IMR-90 (cell line): ENCODE results near the gene HSD17B14. TPM values are rescaled to one million over a fixed set of nuclear protein-coding genes. Genes with fewer than 3 reads are reported as not detected.
A peak's percentile ranks its signal among the peaks of the same experiment; 100 is the strongest.

Source experiments
- ATAC-seq: fragments of 200-7000 bp; cut with Tn5 transposase; 2 replicates; pipeline ENCODE4 v1.9.1; 2020; ENCODE audit warnings: low read depth, mild to moderate bottlenecking, moderate library complexity
- BruUV-seq: library from RNA; stranded (reverse); fragments of 400-500 nt; replicated peaks from 2 replicates; lab custom pipeline; 2021; lab: Mats Ljungman, UMichigan
- CTCF ChIA-PET: fragments of 300-600 bp; formaldehyde crosslinking; extraction: SDS; loops from one replicate; lab custom pipeline; 2021; ENCODE audit warnings: antibody characterized with exemption; lab: Yijun Ruan, JAX
- POLR2A ChIA-PET: fragments of 300-600 bp; sonication (Branson Sonifier 250); formaldehyde crosslinking; loops from one replicate; lab custom pipeline; 2022; ENCODE audit warnings: antibody characterized with exemption; ENCODE audit not compliant: unreplicated experiment; lab: Charles Lee
- DNase-seq: peaks from one replicate; pipeline ENCODE4 v3.0.0; 2013
- H2AFZ ChIP-seq: replicated peaks from 2 replicates; pipeline ENCODE3; 2013; ENCODE audit warnings: low read length, mild to moderate bottlenecking; ENCODE audit not compliant: poor library complexity
- H2AK5ac ChIP-seq: 2 replicates; pipeline ENCODE4 v1.6.1; 2013; ENCODE audit warnings: low read depth, low read length, inconsistent platforms
- H2AK9ac ChIP-seq: replicated peaks from 2 replicates; pipeline ENCODE3; 2013; ENCODE audit warnings: mild to moderate bottlenecking, low read depth, low read length, moderate library complexity; ENCODE audit not compliant: poor library complexity
- H2BK120ac ChIP-seq: 2 replicates; pipeline ENCODE4 v1.6.1; 2013; ENCODE audit warnings: low read depth, low read length, inconsistent platforms
- H2BK15ac ChIP-seq: 3 replicates; pipeline ENCODE4 v1.6.1; 2013; ENCODE audit warnings: low read depth, low read length, inconsistent platforms
- H2BK20ac ChIP-seq: 2 replicates; pipeline ENCODE4 v1.6.1; 2013; ENCODE audit warnings: low read depth, mild to moderate bottlenecking, inconsistent platforms, low read length, moderate library complexity
- H2BK5ac ChIP-seq: 2 replicates; pipeline ENCODE4 v1.6.1; 2013; ENCODE audit warnings: mild to moderate bottlenecking, low read depth, low read length, inconsistent platforms; ENCODE audit not compliant: poor library complexity, severe bottlenecking
- H3K14ac ChIP-seq: replicated peaks from 2 replicates; pipeline ENCODE4 v1.6.1; 2013; ENCODE audit warnings: low read depth, low read length, inconsistent platforms
- H3K18ac ChIP-seq: 2 replicates; pipeline ENCODE4 v1.6.1; 2013; ENCODE audit warnings: low read depth, low read length, control low read depth
- H3K23ac ChIP-seq: 2 replicates; pipeline ENCODE4 v1.6.1; 2013; ENCODE audit warnings: low read depth, low read length, inconsistent platforms
- H3K27ac ChIP-seq: 2 replicates; pipeline ENCODE4 v1.5.1; 2013; ENCODE audit warnings: mild to moderate bottlenecking, control low read depth, low read length; ENCODE audit not compliant: insufficient read depth
- H3K27me3 ChIP-seq: 2 replicates; pipeline ENCODE4 v1.6.1; 2013; ENCODE audit warnings: low read length; ENCODE audit not compliant: control insufficient read depth, insufficient read depth
- H3K36me3 ChIP-seq: 2 replicates; pipeline ENCODE4 v1.6.1; 2013; ENCODE audit warnings: low read length, mixed read lengths; ENCODE audit not compliant: control insufficient read depth, insufficient read depth
- H3K4ac ChIP-seq: 2 replicates; pipeline ENCODE4 v1.6.1; 2013; ENCODE audit warnings: low read depth, low read length, inconsistent platforms
- H3K4me1 ChIP-seq: 2 replicates; pipeline ENCODE4 v1.6.1; 2013; ENCODE audit warnings: low read length, mixed read lengths; ENCODE audit not compliant: control insufficient read depth, insufficient read depth
- H3K4me2 ChIP-seq: 2 replicates; pipeline ENCODE4 v1.6.1; 2013; ENCODE audit warnings: low read depth, mild to moderate bottlenecking, control low read depth, low read length, moderate library complexity
- H3K4me3 ChIP-seq: 2 replicates; pipeline ENCODE4 v1.5.1; 2013; ENCODE audit warnings: low read depth, mild to moderate bottlenecking, control low read depth, low read length, moderate library complexity; ENCODE audit not compliant: insufficient read depth
- H3K56ac ChIP-seq: 2 replicates; pipeline ENCODE4 v1.6.1; 2013; ENCODE audit warnings: low read length, inconsistent platforms; ENCODE audit not compliant: insufficient read depth; ENCODE audit errors: extremely low read depth
- H3K79me1 ChIP-seq, 2 experiments: 2 replicates each; pipeline ENCODE4 v1.6.1; 2013; ENCODE audit warnings: low read length in 2 of 2, inconsistent platforms in 1 of 2, low read depth in 1 of 2
- H3K9ac ChIP-seq: 2 replicates; pipeline ENCODE4 v1.6.1; 2013; ENCODE audit warnings: low read depth, low read length, control low read depth
- H3K9me1 ChIP-seq: 2 replicates; pipeline ENCODE4 v1.6.1; 2013; ENCODE audit warnings: low read length, inconsistent platforms; ENCODE audit not compliant: insufficient read depth
- H3K9me3 ChIP-seq: 2 replicates; pipeline ENCODE4 v1.6.1; 2013; ENCODE audit warnings: low read length; ENCODE audit not compliant: control insufficient read depth, insufficient read depth
- H4K20me1 ChIP-seq: 2 replicates; pipeline ENCODE4 v1.6.1; 2013; ENCODE audit warnings: low read length, inconsistent platforms; ENCODE audit not compliant: insufficient read depth
- H4K5ac ChIP-seq: 2 replicates; pipeline ENCODE4 v1.6.1; 2013; ENCODE audit warnings: mild to moderate bottlenecking, low read depth, low read length, control low read depth
- H4K8ac ChIP-seq, 2 experiments: 2 replicates each; pipeline ENCODE4 v1.6.1; 2013; ENCODE audit warnings: low read depth in 2 of 2, low read length in 2 of 2, control low read depth in 1 of 2, inconsistent platforms in 1 of 2
- H4K91ac ChIP-seq: 2 replicates; pipeline ENCODE4 v1.6.1; 2013; ENCODE audit warnings: low read depth, low read length, inconsistent platforms; ENCODE audit not compliant: insufficient read depth
- BHLHE40 ChIP-seq: fragments of 150-350 bp; IDR thresholded peaks from 2 replicates; pipeline ENCODE4 v1.6.1; 2016; ENCODE audit warnings: mild to moderate bottlenecking, low read depth, low read length
- CEBPB ChIP-seq: IDR thresholded peaks from 2 replicates; pipeline ENCODE4 v1.6.1; 2012; ENCODE audit warnings: low read depth, low read length, improper control_type of control experiment
- CHD1 ChIP-seq: IDR thresholded peaks from 2 replicates; pipeline ENCODE4 v1.6.1; 2012; ENCODE audit warnings: low read depth, low read length, improper control_type of control experiment
- FOS ChIP-seq: fragments of 150-350 bp; IDR thresholded peaks from 2 replicates; pipeline ENCODE4 v1.6.1; 2016; ENCODE audit warnings: low read depth, low read length
- MAFK ChIP-seq: IDR thresholded peaks from 2 replicates; pipeline ENCODE4 v1.6.1; 2012; ENCODE audit warnings: low read depth, low read length, improper control_type of control experiment
- MAZ ChIP-seq: IDR thresholded peaks from 2 replicates; pipeline ENCODE4 v1.6.1; 2012; ENCODE audit warnings: low read depth, mild to moderate bottlenecking, low read length, improper control_type of control experiment, moderate library complexity, borderline replicate concordance
- MXI1 ChIP-seq: IDR thresholded peaks from 2 replicates; pipeline ENCODE4 v1.6.1; 2012; ENCODE audit warnings: low read depth, mild to moderate bottlenecking, low read length, moderate library complexity, borderline replicate concordance
- NFE2L2 ChIP-seq: fragments of 150-350 bp; IDR thresholded peaks from 2 replicates; pipeline ENCODE4 v1.6.1; 2016; ENCODE audit warnings: low read depth, mild to moderate bottlenecking, low read length
- POLR2A ChIP-seq: IDR thresholded peaks from 2 replicates; pipeline ENCODE4 v1.6.1; 2012; ENCODE audit warnings: mild to moderate bottlenecking, low read depth, low read length
- RAD21 ChIP-seq: IDR thresholded peaks from 2 replicates; pipeline ENCODE4 v1.6.1; 2012; ENCODE audit warnings: low read length, improper control_type of control experiment
- RCOR1 ChIP-seq: IDR thresholded peaks from 2 replicates; pipeline ENCODE4 v1.6.1; 2012; ENCODE audit warnings: mild to moderate bottlenecking, low read length, improper control_type of control experiment; ENCODE audit not compliant: insufficient replicate concordance
- RFX5 ChIP-seq: IDR thresholded peaks from 2 replicates; pipeline ENCODE4 v1.8.0; 2012; ENCODE audit warnings: low read depth, mild to moderate bottlenecking, low read length, moderate library complexity
- SMC3 ChIP-seq: fragments of 150-350 bp; IDR thresholded peaks from 2 replicates; pipeline ENCODE4 v1.6.1; 2016; ENCODE audit warnings: low read depth, mild to moderate bottlenecking, antibody characterized with exemption, low read length, moderate library complexity
- WGBS, 2 experiments: methylation state at CpG; one replicate each; pipeline versions ENCODE4 v1.1.5 to v1.1.7; 2013; ENCODE audit warnings: missing lambda C conversion rate in 2 of 2; ENCODE audit not compliant: insufficient read length in 1 of 2; ENCODE audit errors: extremely low coverage in 2 of 2; 5-methylcytosine and 5-hydroxymethylcytosine counted together
- dilution Hi-C: fragments of 300-500 bp; cut with HindIII; formaldehyde crosslinking; loops from one replicate; pipeline ENCODE4 v1.14.3; 2018; ENCODE audit warnings: low sequenced_read_pairs; ENCODE audit not compliant: unreplicated experiment
- in situ Hi-C: fragments of 300-500 bp; cut with MboI; formaldehyde crosslinking; loops from 3 replicates; pipeline ENCODE4 v1.14.3; 2019; ENCODE audit warnings: low sequenced_read_pairs, inconsistent platforms, mixed read lengths
- intact Hi-C: fragments of 100-400 bp; cut with micrococcal nuclease; formaldehyde crosslinking; loops from 2 replicates; pipeline ENCODE4 v1.10.0; 2022
- polyA plus RNA-seq, 3 experiments: library from polyadenylated mRNA; depleted of rRNA; stranded (reverse); fragments of >200 nt; gene quantifications; 2 replicates each; pipeline ENCODE4 v1.2.3, GENCODE V29; 2012; ENCODE audit warnings: low replicate concordance in 1 of 3
- total RNA-seq: library from RNA; depleted of rRNA; stranded (reverse); fragments of >200 nt; gene quantifications from 2 replicates; pipeline ENCODE4 v1.2.3, GENCODE V29; 2012
- TF ChIP-seq, protein P1 (sequence below): conservative IDR thresholded peaks from 2 replicates; pipeline ENCODE4 v1.5.1; 2012; ENCODE audit warnings: mild to moderate bottlenecking, low read depth, low read length, improper control_type of control experiment
- TF ChIP-seq, protein P2 (sequence below): fragments of 150-350 bp; IDR thresholded peaks from 2 replicates; pipeline ENCODE4 v1.6.1; 2017; ENCODE audit warnings: mild to moderate bottlenecking, antibody characterized with exemption, low read length, low read depth
- TF ChIP-seq, protein P3 (sequence below): fragments of 150-350 bp; IDR thresholded peaks from 2 replicates; pipeline ENCODE4 v1.6.1; 2016; ENCODE audit warnings: low read depth, mild to moderate bottlenecking, low read length, moderate library complexity, borderline replicate concordance

Gene HSD17B14
- total and polyA plus RNA-seq, 2 of the 4 experiments (the other 2 are of a cell fraction): 0.54 to 4.5 TPM

DNA sequence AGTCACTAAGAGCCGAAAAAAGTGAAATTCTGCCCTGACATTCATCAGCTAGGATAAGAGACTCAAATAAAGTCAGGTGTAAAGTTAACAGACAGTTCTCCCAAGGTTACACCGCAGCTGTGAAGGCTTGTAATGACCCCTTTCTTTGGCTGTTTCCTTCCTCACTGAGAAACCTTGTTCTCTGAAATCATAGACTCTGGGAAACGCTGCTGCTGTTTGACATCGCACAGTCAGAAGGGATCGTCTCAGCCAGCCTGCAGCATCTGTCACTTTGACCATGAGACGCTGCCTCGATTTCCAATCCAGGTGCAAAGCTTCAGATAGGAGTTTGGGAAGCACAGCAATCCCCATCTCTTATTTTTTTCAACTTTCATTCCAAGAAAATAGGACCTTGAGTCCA is 26.1 kb downstream of the HSD17B14 start:
- intact Hi-C loops (no loop called here), in situ Hi-C loops (no loop called here), dilution Hi-C loops (no loop called here)
- POLR2A ChIA-PET: interaction anchor here (1.5 kb wide), 1 partner anchor 12 kb away, joined by 3 read pairs; no protein-coding TSS in a partner anchor
- 25% methylated on average over 2 of the region's 7 CpGs; no CpG with 5 or more reads in 1 of the 2 experiments for WGBS, 2 experiments
- H3K27me3 ChIP-seq: no peaks in the 10 kb centered on the region
- H3K9me1 ChIP-seq: no peaks in the 10 kb centered on the region; the same call in none of the 2 replicates
- peak overlapping the region; percentile 21; the same call in 1 of the 2 replicates for H4K91ac ChIP-seq
- CTCF ChIA-PET: interaction anchor here (2.1 kb wide), 1 partner anchor 26 kb away, joined by 7 read pairs; the partner anchor contains the start of gene HSD17B14
- DNase-seq: no peak
- H4K5ac ChIP-seq: peak overlapping the region; percentile 84
- BruUV-seq: no TSS peak
- H3K27ac ChIP-seq: no peak overlapping the region
- H3K56ac ChIP-seq: no peak overlapping the region
- H3K14ac ChIP-seq: peak overlapping the region; percentile 52; the same call in 1 of the 2 replicates
- TF ChIP-seq MAZ (no peak), RCOR1 (no peak), BHLHE40 (no peak), RFX5 (no peak), NFE2L2 (no peak), SMC3 (no peak), FOS (no peak), MAFK (no peak), CHD1 (no peak), CEBPB (no peak), MXI1 (no peak), POLR2A (no peak), RAD21 (no peak)
- TF ChIP-seq, protein P1, sequence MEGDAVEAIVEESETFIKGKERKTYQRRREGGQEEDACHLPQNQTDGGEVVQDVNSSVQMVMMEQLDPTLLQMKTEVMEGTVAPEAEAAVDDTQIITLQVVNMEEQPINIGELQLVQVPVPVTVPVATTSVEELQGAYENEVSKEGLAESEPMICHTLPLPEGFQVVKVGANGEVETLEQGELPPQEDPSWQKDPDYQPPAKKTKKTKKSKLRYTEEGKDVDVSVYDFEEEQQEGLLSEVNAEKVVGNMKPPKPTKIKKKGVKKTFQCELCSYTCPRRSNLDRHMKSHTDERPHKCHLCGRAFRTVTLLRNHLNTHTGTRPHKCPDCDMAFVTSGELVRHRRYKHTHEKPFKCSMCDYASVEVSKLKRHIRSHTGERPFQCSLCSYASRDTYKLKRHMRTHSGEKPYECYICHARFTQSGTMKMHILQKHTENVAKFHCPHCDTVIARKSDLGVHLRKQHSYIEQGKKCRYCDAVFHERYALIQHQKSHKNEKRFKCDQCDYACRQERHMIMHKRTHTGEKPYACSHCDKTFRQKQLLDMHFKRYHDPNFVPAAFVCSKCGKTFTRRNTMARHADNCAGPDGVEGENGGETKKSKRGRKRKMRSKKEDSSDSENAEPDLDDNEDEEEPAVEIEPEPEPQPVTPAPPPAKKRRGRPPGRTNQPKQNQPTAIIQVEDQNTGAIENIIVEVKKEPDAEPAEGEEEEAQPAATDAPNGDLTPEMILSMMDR: no peak
- TF ChIP-seq, protein P2, sequence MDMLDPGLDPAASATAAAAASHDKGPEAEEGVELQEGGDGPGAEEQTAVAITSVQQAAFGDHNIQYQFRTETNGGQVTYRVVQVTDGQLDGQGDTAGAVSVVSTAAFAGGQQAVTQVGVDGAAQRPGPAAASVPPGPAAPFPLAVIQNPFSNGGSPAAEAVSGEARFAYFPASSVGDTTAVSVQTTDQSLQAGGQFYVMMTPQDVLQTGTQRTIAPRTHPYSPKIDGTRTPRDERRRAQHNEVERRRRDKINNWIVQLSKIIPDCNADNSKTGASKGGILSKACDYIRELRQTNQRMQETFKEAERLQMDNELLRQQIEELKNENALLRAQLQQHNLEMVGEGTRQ: no peak
- TF ChIP-seq, protein P3, sequence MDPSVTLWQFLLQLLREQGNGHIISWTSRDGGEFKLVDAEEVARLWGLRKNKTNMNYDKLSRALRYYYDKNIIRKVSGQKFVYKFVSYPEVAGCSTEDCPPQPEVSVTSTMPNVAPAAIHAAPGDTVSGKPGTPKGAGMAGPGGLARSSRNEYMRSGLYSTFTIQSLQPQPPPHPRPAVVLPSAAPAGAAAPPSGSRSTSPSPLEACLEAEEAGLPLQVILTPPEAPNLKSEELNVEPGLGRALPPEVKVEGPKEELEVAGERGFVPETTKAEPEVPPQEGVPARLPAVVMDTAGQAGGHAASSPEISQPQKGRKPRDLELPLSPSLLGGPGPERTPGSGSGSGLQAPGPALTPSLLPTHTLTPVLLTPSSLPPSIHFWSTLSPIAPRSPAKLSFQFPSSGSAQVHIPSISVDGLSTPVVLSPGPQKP: no peak
- H3K36me3 ChIP-seq: no peaks in the 10 kb centered on the region
- no peak overlapping the region for H2BK20ac ChIP-seq
- H2AK9ac ChIP-seq: peak overlapping the region; percentile 91
- H2AK5ac ChIP-seq: peak overlapping the region; percentile 76
- H3K18ac ChIP-seq: no peak overlapping the region
- peak overlapping the region; percentile 79 for H3K4me2 ChIP-seq
- H3K79me1 ChIP-seq: peaks cover 0 to 18% of the 10 kb centered on the region in 2 experiments; a peak in 1 of 4 replicates
- H3K9ac ChIP-seq: peak overlapping the region; percentile 74
- peak overlapping the region; percentile 80 for H3K23ac ChIP-seq
- H3K9me3 ChIP-seq: no peaks in the 10 kb centered on the region
- peaks cover 6% of the 10 kb centered on the region; the same call in 1 of the 2 replicates for H4K20me1 ChIP-seq
- no peak overlapping the region for H2BK5ac ChIP-seq
- peak overlapping the region; percentile 46 for H3K4me3 ChIP-seq
- H2BK15ac ChIP-seq: no peak overlapping the region
- H3K4ac ChIP-seq: peak overlapping the region; percentile 61; the same call in 1 of the 2 replicates
- no peak for ATAC-seq
- peak overlapping the region; percentile 33 to 70; a peak in 3 of 4 replicates for H4K8ac ChIP-seq
- H2BK120ac ChIP-seq: no peak overlapping the region
- peaks cover 5% of the 10 kb centered on the region; the same call in 1 of the 2 replicates for H3K4me1 ChIP-seq
- H2AFZ ChIP-seq: peak overlapping the region; percentile 95
